SK-N-MC (cell line): ENCODE measurements around the gene TMEM150C.

Experiments
- EZH2 ChIP-seq: fragments of 200-600 bp; sonication (generic); IDR thresholded peaks from one replicate; pipeline ENCODE4 v1.6.1; 2017; ENCODE audit warnings: antibody characterized with exemption
- FOXP2 ChIP-seq: optimal IDR thresholded peaks from 2 replicates; pipeline ENCODE3; 2011; ENCODE audit warnings: mild to moderate bottlenecking, moderate library complexity; ENCODE audit not compliant: insufficient read depth; ENCODE audit errors: extremely low read length, control extremely low read depth
- POLR2AphosphoS5 ChIP-seq: IDR thresholded peaks from 2 replicates; pipeline ENCODE4 v1.6.1; 2012; ENCODE audit warnings: mild to moderate bottlenecking, low read depth, low read length, borderline replicate concordance

DNA sequence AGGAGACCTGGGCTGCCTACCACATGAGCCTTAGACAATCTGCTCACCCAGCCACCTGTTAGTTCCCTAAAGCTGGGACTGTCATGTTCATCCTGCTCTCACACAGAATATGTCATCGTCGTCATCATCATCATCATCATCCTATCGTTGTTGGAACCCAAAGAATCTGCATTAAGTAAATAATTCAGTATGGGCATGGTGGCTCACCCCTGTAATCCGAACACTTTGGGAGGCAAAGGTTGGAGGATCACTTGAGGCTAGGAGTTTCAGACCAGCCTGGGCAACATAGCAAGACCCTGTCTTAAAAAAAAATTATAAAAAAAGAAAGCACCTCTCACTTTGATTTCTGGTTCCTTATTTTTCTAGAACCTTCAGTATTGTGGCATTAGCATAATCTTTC is 125.0 kb downstream of the TMEM150C start:
- no peak for TF ChIP-seq POLR2AphosphoS5
- TF ChIP-seq EZH2: no peak
- TF ChIP-seq FOXP2: no peak
